ENCODE measurements around the gene SYNPO2. TPM values are rescaled to one million over a fixed set of nuclear protein-coding genes. Genes with fewer than 3 reads are reported as not detected.

The SYNPO2 gene
- total RNA-seq, 3 donors from 2014 or later (not counting 1 experiment from before 2014, with no cell fraction given): 0.18 to 0.85 (median 0.56) TPM

- Mint-ChIP-seq H3K36me3 (no peaks in the 10 kb centered on the region), H3K4me1 (peaks cover 15 to 16% of the 10 kb centered on the region in 2 donors), H3K27ac (no peak overlapping the region), H3K9me3 (peaks cover 0 to 2% of the 10 kb centered on the region in 2 donors), H3K27me3 (ENCODE audit: low read depth in 2 of 2) (peaks cover 6 to 22% of the 10 kb centered on the region in 2 donors), H3K4me3 (no peak overlapping the region)
- no peaks in the 10 kb centered on the region for H3K9me3 ChIP-seq (ENCODE audit: control insufficient read depth, insufficient read depth, low read length)
- no peak for ATAC-seq
- H3K27ac ChIP-seq (ENCODE audit: low read length): no peak overlapping the region
- H3K27me3 ChIP-seq (ENCODE audit: control insufficient read depth, insufficient read depth, low read length): no peaks in the 10 kb centered on the region
- TF ChIP-seq CTCF (IDR thresholded peaks at IDR 0.05): no peak
- intact Hi-C loops (cut with micrococcal nuclease): no loop called here
- no peak overlapping the region for H3K4me3 ChIP-seq (ENCODE audit: low read length)
- H3K36me3 ChIP-seq (ENCODE audit: control insufficient read depth, insufficient read depth, low read length): no peaks in the 10 kb centered on the region
- no peak for DNase-seq
- H3K4me1 ChIP-seq (ENCODE audit: control insufficient read depth, insufficient read depth, low read length): no peaks in the 10 kb centered on the region
Observed at GRCh38 chr4:118848901-118849300, 39.8 kb upstream of the SYNPO2 start.

- ATAC-seq (peak in 1 of 3 donors; percentile 21), DNase-seq (no peak)
- H3K4me1 ChIP-seq (ENCODE audit: control insufficient read depth, insufficient read depth, low read length): no peaks in the 10 kb centered on the region
- no peaks in the 10 kb centered on the region for H3K9me3 ChIP-seq (ENCODE audit: control insufficient read depth, insufficient read depth, low read length)
- Mint-ChIP-seq H3K4me1 (peaks cover 15 to 16% of the 10 kb centered on the region in 2 donors), H3K27me3 (ENCODE audit: low read depth in 2 of 2) (peaks cover 6 to 22% of the 10 kb centered on the region in 2 donors), H3K4me3 (peak overlapping the region; percentile 94), H3K36me3 (no peaks in the 10 kb centered on the region), H3K9me3 (peaks cover 0 to 2% of the 10 kb centered on the region in 2 donors), H3K27ac (peak overlapping the region; percentile 75 to 95)
- H3K27me3 ChIP-seq (ENCODE audit: control insufficient read depth, insufficient read depth, low read length): no peaks in the 10 kb centered on the region
- intact Hi-C loops (cut with micrococcal nuclease): no loop called here
- H3K36me3 ChIP-seq (ENCODE audit: control insufficient read depth, insufficient read depth, low read length): no peaks in the 10 kb centered on the region
- H3K27ac ChIP-seq (ENCODE audit: low read length): peak overlapping the region; percentile 72
- H3K4me3 ChIP-seq (ENCODE audit: low read length): peak overlapping the region; percentile 58
- 100% methylated on average over 1 of the region's 2 CpGs for WGBS (ENCODE audit: insufficient coverage)
- no peak for TF ChIP-seq CTCF (IDR thresholded peaks at IDR 0.05)
Observed at GRCh38 chr4:118849867-118850487, 38.7 kb upstream of the SYNPO2 start.

GRCh38 chr4:118850488-118851173 lies 38.0 kb upstream of the SYNPO2 start:
- Histone ChIP-seq H3K27ac (ENCODE audit: low read length) (peak overlapping the region; percentile 72), H3K9me3 (ENCODE audit: control insufficient read depth, insufficient read depth, low read length) (no peaks in the 10 kb centered on the region), H3K4me1 (ENCODE audit: control insufficient read depth, insufficient read depth, low read length) (no peaks in the 10 kb centered on the region), H3K27me3 (ENCODE audit: control insufficient read depth, insufficient read depth, low read length) (no peaks in the 10 kb centered on the region), H3K36me3 (ENCODE audit: control insufficient read depth, insufficient read depth, low read length) (no peaks in the 10 kb centered on the region), H3K4me3 (ENCODE audit: low read length) (peak overlapping the region; percentile 58)
- WGBS (ENCODE audit: insufficient coverage): 23% methylated on average over 8 of the region's 8 CpGs
- Mint-ChIP-seq H3K4me1 (peaks cover 15 to 16% of the 10 kb centered on the region in 2 donors), H3K9me3 (peaks cover 0 to 2% of the 10 kb centered on the region in 2 donors), H3K27ac (peak overlapping the region; percentile 75 to 95), H3K4me3 (peak overlapping the region; percentile 94), H3K27me3 (ENCODE audit: low read depth in 2 of 2) (peaks cover 6 to 22% of the 10 kb centered on the region in 2 donors), H3K36me3 (no peaks in the 10 kb centered on the region)
- ATAC-seq: peak; percentile 70 to 95 (median 81)
- no peak for TF ChIP-seq CTCF (IDR thresholded peaks at IDR 0.05)
- intact Hi-C loops (cut with micrococcal nuclease): no loop called here
- DNase-seq: peak in 1 of 2 donors; percentile 74

Measured in natural killer cell (primary cell).